Stimulated activated effector memory CD8-positive, alpha-beta T cell treated with anti-CD3 and anti-CD28 coated beads, Interleukin-12 subunit alpha, Interleukin-12 subunit beta, amount 100 ng/mL, for 72 hours (primary cell): ENCODE data around the gene UBAP2L.
A peak's percentile ranks its signal among the peaks of the same experiment; 100 is the strongest.
"Not testable (repeated sequence)": the region's sequence is repeated elsewhere in the genome, so short reads cannot be mapped to it uniquely, and the experiment has no call there.

Experiments
- ATAC-seq: fragments of 150-1000 bp; cut with Tn5 transposase; 2 replicates; pipeline ENCODE4 v1.10.0; 2021
- DNase-seq, 2 donors: peaks; one replicate each; pipeline ENCODE4 v3.0.0; 2021 to 2022; ENCODE audit warnings: low spot score in 2 of 2
- H3K27ac Mint-ChIP-seq: one replicate; pipeline ENCODE4 v1.8.0; 2022; ENCODE audit warnings: mild to moderate bottlenecking, mixed read lengths
- H3K36me3 Mint-ChIP-seq: one replicate; pipeline ENCODE4 v1.8.0; 2022; ENCODE audit warnings: mild to moderate bottlenecking, mixed read lengths
- H3K4me1 Mint-ChIP-seq: one replicate; pipeline ENCODE4 v1.8.0; 2022; ENCODE audit warnings: mixed read lengths
- H3K4me3 Mint-ChIP-seq: one replicate; pipeline ENCODE4 v1.8.0; 2022; ENCODE audit warnings: mild to moderate bottlenecking, mixed read lengths
- H3K9me3 Mint-ChIP-seq: one replicate; pipeline ENCODE4 v1.8.0; 2022; ENCODE audit warnings: mixed read lengths

UBAP2L gene

DNA sequence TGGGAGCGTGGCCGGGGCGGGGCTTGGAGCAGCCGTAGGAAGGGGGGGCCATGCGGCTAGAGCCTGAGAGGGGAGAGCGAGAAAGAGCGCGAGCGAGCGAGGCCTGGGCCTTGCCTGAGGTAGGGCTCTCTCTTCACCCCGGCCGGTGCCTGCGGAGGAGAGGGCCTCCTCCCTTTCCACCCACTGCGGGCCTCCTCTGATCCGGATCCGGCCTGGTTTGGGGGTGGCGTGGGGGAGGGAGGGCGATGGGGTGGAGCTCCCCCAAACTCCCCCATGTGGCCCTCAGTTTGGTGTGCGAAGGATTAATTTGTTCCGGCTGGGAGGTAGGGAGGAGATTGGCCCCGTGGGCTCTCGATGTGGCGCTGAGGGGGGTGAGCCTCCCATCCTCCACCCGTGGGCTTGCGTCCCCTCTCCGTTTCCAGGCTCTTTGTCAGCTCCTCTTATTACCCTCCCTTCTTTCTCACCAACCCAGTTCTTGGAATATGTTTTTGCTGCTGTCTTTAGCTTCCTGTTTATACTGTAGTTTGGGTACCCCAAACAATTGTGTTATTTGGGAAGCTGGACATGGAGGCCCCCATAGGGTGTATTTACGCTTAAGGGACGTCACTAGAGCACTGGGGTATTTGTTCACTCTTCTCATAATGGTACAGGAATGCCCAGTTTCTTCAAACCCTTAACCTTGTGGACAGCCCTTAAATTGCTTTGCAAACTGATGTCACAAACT lies 685 bp downstream of the UBAP2L start:
- Mint-ChIP-seq H3K27ac (peak overlapping the region; percentile 98), H3K9me3 (no peaks in the 10 kb centered on the region), H3K4me3 (peak overlapping the region; percentile 94), H3K4me1 (peaks cover 63% of the 10 kb centered on the region), H3K36me3 (peaks cover 100% of the 10 kb centered on the region)
- DNase-seq (peak; percentile 60 to 84), ATAC-seq (peak; percentile 56)

DNA sequence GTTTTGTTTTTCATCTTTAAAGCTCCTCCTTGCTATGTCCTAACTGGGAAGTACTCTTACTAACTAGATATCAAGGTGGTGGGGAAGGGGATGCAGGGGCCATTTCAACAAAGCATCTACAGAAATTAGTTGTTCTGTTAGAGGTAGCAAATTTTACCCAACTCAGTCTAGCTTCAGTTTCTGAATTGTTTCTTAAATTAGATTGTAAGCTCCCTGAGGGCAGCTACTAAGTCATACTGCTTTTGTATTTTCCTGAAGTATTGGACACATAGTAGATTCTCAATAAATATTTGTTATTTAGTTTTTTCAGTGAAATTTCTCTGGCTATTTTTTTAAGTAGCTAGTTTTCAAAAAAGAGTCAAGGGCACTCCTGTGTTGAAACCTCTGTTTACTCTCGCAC lies 1.8 kb downstream of the UBAP2L start:
- peaks cover 100% of the 10 kb centered on the region for H3K36me3 Mint-ChIP-seq
- H3K4me3 Mint-ChIP-seq: peak overlapping the region; percentile 94
- ATAC-seq (no peak), DNase-seq (no peak)
- no peaks in the 10 kb centered on the region for H3K9me3 Mint-ChIP-seq
- peak overlapping the region; percentile 98 for H3K27ac Mint-ChIP-seq
- peaks cover 63% of the 10 kb centered on the region for H3K4me1 Mint-ChIP-seq

- Mint-ChIP-seq H3K4me1 (peaks cover 63% of the 10 kb centered on the region), H3K27ac (peak overlapping the region; percentile 98), H3K9me3 (no peaks in the 10 kb centered on the region), H3K4me3 (peak overlapping the region; percentile 94), H3K36me3 (peaks cover 100% of the 10 kb centered on the region)
- ATAC-seq: no peak
- no peak for DNase-seq
Measured at GRCh38 chr1:154222918-154223317, 2.2 kb downstream of the UBAP2L start.

- Mint-ChIP-seq H3K9me3 (no peaks in the 10 kb centered on the region), H3K4me1 (peaks cover 56% of the 10 kb centered on the region), H3K27ac (peak overlapping the region; percentile 98), H3K36me3 (peaks cover 100% of the 10 kb centered on the region), H3K4me3 (peak overlapping the region; percentile 94)
- ATAC-seq (no peak), DNase-seq (no peak)
Measured at GRCh38 chr1:154223621-154224020, 2.9 kb downstream of the UBAP2L start.

DNA sequence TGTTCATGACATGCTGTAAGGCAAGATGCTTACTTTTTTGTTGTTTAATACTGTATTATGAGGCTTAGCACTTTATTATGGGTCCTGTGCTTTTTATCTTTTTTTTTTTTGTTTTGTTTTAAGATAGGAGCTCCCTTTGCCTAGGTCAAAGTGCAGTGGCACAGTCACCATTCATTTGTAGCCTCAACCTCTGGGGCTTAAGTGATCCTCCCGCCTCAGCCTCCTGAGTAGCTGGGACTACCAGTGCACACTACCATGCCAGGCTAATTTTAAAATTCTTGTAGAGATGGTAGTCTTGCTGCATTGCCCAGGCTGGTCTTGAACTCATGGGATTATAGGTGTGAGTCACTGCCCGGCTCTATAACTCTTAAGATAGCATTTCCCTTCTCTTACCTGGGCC lies 4.6 kb downstream of the UBAP2L start:
- no peak for DNase-seq
- H3K27ac Mint-ChIP-seq: peak overlapping the region; percentile 98
- H3K4me3 Mint-ChIP-seq: no peak overlapping the region
- H3K9me3 Mint-ChIP-seq: no peaks in the 10 kb centered on the region
- H3K4me1 Mint-ChIP-seq: peaks cover 47% of the 10 kb centered on the region
- peaks cover 100% of the 10 kb centered on the region for H3K36me3 Mint-ChIP-seq
- ATAC-seq: no peak

DNA sequence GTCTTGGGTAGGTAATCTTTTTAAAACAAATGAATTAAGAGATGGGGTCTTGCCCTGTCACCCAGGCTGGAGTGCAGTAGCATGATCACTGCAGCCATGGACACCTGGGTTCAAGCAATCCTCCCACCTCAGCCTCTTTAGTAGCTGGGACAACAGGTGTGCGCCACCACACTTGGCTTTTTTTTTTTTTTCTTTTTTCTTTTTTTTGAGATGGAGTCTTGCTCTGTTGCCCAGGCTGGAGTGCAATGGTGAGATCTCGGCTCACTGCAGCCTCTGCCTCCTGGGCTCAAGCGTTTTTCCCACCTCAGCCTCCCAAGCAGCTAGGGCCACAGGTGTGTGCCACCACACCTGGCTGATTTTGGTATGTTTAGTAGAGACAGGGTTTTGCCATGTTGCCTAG lies 10.4 kb downstream of the UBAP2L start:
- not testable (repeated sequence) for DNase-seq, H3K4me3 Mint-ChIP-seq, H3K9me3 Mint-ChIP-seq, ATAC-seq, H3K4me1 Mint-ChIP-seq
- peak overlapping the region; percentile 74 for H3K27ac Mint-ChIP-seq
- H3K36me3 Mint-ChIP-seq: peaks cover 100% of the 10 kb centered on the region

DNA sequence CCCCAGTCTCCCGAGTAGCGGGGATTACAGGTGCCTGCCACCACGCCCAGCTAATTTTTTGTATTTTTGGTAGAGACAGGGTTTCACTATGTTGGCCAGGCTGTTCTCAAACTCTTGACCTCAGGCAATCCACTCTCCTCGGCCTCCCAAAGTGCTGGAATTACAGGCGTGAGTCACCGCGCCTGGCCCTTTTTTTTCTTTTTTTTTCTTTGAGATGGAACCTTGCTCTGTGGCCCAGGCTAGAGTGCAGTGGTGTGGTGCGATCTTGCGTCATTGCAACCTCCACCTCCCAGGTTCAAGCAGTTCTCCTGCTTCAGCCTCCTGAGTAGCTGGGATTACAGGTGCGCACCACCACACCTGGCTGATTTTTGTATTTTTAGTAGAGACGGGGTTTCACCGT lies 12.4 kb downstream of the UBAP2L start:
- Mint-ChIP-seq H3K36me3 (peaks cover 100% of the 10 kb centered on the region), H3K27ac (peak overlapping the region; percentile 26)
- H3K4me1 Mint-ChIP-seq, DNase-seq, H3K4me3 Mint-ChIP-seq, H3K9me3 Mint-ChIP-seq, ATAC-seq: not testable (repeated sequence)

GRCh38 chr1:154236855-154237254 lies 16.1 kb downstream of the UBAP2L start:
- no peaks in the 10 kb centered on the region for H3K9me3 Mint-ChIP-seq
- H3K36me3 Mint-ChIP-seq: peaks cover 100% of the 10 kb centered on the region
- DNase-seq (no peak), ATAC-seq (no peak)
- no peak overlapping the region for H3K4me3 Mint-ChIP-seq
- H3K27ac Mint-ChIP-seq: peak overlapping the region; percentile 23
- H3K4me1 Mint-ChIP-seq: peaks cover 21% of the 10 kb centered on the region

- H3K4me1 Mint-ChIP-seq: peaks cover 27% of the 10 kb centered on the region
- peak overlapping the region; percentile 54 for H3K27ac Mint-ChIP-seq
- no peak for DNase-seq
- H3K4me3 Mint-ChIP-seq: no peak overlapping the region
- no peak for ATAC-seq
- H3K9me3 Mint-ChIP-seq: no peaks in the 10 kb centered on the region
- H3K36me3 Mint-ChIP-seq: peaks cover 100% of the 10 kb centered on the region
Measured at GRCh38 chr1:154237435-154237834, 16.7 kb downstream of the UBAP2L start.

- DNase-seq: no peak
- Mint-ChIP-seq H3K36me3 (peaks cover 100% of the 10 kb centered on the region), H3K4me3 (no peak overlapping the region), H3K4me1 (peaks cover 27% of the 10 kb centered on the region), H3K27ac (peak overlapping the region; percentile 54), H3K9me3 (no peaks in the 10 kb centered on the region)
- ATAC-seq: no peak
Measured at GRCh38 chr1:154237880-154238506, 17.2 kb downstream of the UBAP2L start.

DNA sequence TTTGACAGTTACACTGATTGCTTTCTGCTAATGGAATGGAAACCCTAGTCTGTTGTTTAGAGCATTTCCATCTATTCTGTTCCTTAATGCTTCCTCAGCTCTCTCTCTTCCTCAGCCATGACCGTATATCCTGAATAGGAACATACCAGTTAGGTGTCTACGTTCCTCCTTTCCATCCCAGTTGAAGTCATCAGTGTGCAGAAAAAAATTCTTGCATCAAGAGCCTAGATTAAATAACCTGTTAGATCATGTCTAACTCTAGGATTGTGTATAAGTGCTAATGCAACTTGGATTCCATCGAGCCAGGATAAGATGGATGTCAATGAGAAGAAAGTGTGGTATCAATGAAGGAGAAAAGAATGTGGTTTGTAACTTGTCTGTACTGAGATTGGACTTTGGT lies 18.7 kb downstream of the UBAP2L start:
- Mint-ChIP-seq H3K9me3 (no peaks in the 10 kb centered on the region), H3K4me3 (no peak overlapping the region)

GRCh38 chr1:154240294-154240833 lies 19.6 kb downstream of the UBAP2L start:
- Mint-ChIP-seq H3K27ac (peak overlapping the region; percentile 61), H3K4me3 (no peak overlapping the region), H3K4me1 (peaks cover 27% of the 10 kb centered on the region), H3K36me3 (peaks cover 100% of the 10 kb centered on the region), H3K9me3 (no peaks in the 10 kb centered on the region)
- no peak for DNase-seq
- peak; percentile 54 for ATAC-seq

More for the DNA sequence above, 18.7 kb downstream of the UBAP2L start:
- H3K36me3 Mint-ChIP-seq: peaks cover 100% of the 10 kb centered on the region
- H3K4me1 Mint-ChIP-seq: peaks cover 27% of the 10 kb centered on the region
- H3K27ac Mint-ChIP-seq: peak overlapping the region; percentile 5
- no peak for ATAC-seq
- DNase-seq: no peak

GRCh38 chr1:154241703-154242351 lies 21.1 kb downstream of the UBAP2L start:
- DNase-seq (no peak), ATAC-seq (peak; percentile 69)
- peaks cover 100% of the 10 kb centered on the region for H3K36me3 Mint-ChIP-seq
- peak overlapping the region; percentile 61 for H3K27ac Mint-ChIP-seq
- H3K4me1 Mint-ChIP-seq: peaks cover 27% of the 10 kb centered on the region
- no peaks in the 10 kb centered on the region for H3K9me3 Mint-ChIP-seq
- no peak overlapping the region for H3K4me3 Mint-ChIP-seq

GRCh38 chr1:154253671-154254070 lies 32.9 kb downstream of the UBAP2L start:
- Mint-ChIP-seq H3K27ac (peak overlapping the region; percentile 13), H3K4me1 (no peaks in the 10 kb centered on the region), H3K4me3 (no peak overlapping the region), H3K36me3 (peaks cover 100% of the 10 kb centered on the region), H3K9me3 (no peaks in the 10 kb centered on the region)
- ATAC-seq (no peak), DNase-seq (no peak)

DNA sequence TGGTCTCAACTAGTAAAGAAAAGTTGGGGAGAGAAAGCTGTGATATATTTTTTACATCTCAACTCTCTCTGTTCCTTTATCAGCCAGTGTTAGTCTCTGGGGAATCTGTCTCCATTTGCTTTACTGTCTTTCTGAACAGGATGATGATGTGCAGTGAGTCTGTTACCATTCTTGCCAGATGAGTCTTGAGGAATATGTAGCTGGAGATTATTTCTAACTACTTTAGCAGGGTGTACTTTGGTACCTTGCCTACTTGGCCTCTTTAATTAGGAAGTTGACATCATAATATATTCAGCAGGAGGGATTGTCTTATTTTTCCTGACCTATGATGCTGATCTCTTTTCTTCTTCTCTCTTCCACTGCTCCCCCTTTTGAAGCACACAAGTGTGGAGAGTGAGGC lies 35.9 kb downstream of the UBAP2L start:
- Mint-ChIP-seq H3K27ac (no peak overlapping the region), H3K36me3 (peaks cover 100% of the 10 kb centered on the region)
- ATAC-seq: no peak

More for the DNA sequence above, 35.9 kb downstream of the UBAP2L start:
- no peak for DNase-seq
- no peak overlapping the region for H3K4me3 Mint-ChIP-seq
- H3K4me1 Mint-ChIP-seq: no peaks in the 10 kb centered on the region
- no peaks in the 10 kb centered on the region for H3K9me3 Mint-ChIP-seq
